ENCODE data around the gene MTCH2.
"Not testable (repeated sequence)": the region's sequence is repeated elsewhere in the genome, so short reads cannot be mapped to it uniquely, and the experiment has no call there.

- TF ChIP-seq, protein P1, sequence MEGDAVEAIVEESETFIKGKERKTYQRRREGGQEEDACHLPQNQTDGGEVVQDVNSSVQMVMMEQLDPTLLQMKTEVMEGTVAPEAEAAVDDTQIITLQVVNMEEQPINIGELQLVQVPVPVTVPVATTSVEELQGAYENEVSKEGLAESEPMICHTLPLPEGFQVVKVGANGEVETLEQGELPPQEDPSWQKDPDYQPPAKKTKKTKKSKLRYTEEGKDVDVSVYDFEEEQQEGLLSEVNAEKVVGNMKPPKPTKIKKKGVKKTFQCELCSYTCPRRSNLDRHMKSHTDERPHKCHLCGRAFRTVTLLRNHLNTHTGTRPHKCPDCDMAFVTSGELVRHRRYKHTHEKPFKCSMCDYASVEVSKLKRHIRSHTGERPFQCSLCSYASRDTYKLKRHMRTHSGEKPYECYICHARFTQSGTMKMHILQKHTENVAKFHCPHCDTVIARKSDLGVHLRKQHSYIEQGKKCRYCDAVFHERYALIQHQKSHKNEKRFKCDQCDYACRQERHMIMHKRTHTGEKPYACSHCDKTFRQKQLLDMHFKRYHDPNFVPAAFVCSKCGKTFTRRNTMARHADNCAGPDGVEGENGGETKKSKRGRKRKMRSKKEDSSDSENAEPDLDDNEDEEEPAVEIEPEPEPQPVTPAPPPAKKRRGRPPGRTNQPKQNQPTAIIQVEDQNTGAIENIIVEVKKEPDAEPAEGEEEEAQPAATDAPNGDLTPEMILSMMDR (conservative IDR thresholded peaks at IDR 0.05; ENCODE audit: low read length): not testable (repeated sequence)
- TF ChIP-seq EZH2phosphoT487 (IDR thresholded peaks at IDR 0.05; ENCODE audit: borderline replicate concordance): not testable (repeated sequence)
These were observed 22.6 kb upstream of the MTCH2 start for GRCh38 chr11:47664936-47665335.

All from Loucy (cell line).